Ascending aorta (tissue), 2 donors: ENCODE measurements around the gene UMAD1. TPM values are rescaled to one million over a fixed set of nuclear protein-coding genes. Genes with fewer than 3 reads are reported as not detected.

ENCODE experiments used
- DNase-seq, 2 donors: peaks; one replicate each; pipeline ENCODE4 v3.0.0-alpha.2; 2019; ENCODE audit warnings: low spot score in 2 of 2
- H3K27ac ChIP-seq, 2 donors: fragments of 200-600 bp; sonication (generic); one replicate each; pipeline ENCODE4 v1.5.1; 2016 to 2017; ENCODE audit warnings: mild to moderate bottlenecking in 1 of 2
- H3K27me3 ChIP-seq: fragments of 200-600 bp; sonication (generic); one replicate; pipeline ENCODE4 v1.5.1; 2017
- H3K36me3 ChIP-seq, 2 donors: fragments of 200-600 bp; sonication (generic); one replicate each; pipeline ENCODE4 v1.5.1; 2016
- H3K4me1 ChIP-seq, 2 donors: fragments of 200-600 bp; sonication (generic); one replicate each; pipeline ENCODE4 v1.5.1; 2016 to 2017; ENCODE audit warnings: mild to moderate bottlenecking in 1 of 2
- H3K4me3 ChIP-seq, 2 donors: fragments of 200-600 bp; sonication (generic); one replicate each; pipeline ENCODE4 v1.5.1; 2016 to 2017; ENCODE audit warnings: mild to moderate bottlenecking in 1 of 2
- H3K9me3 ChIP-seq, 2 donors: fragments of 200-600 bp; sonication (generic); one replicate each; pipeline ENCODE4 v1.5.1; 2016
- intact Hi-C: fragments of 100-400 bp; cut with DNase I; formaldehyde crosslinking; loops from one replicate; pipeline ENCODE4 v1.15.1; 2023
- total RNA-seq: library from RNA; depleted of rRNA; stranded (reverse); fragments of >200 nt; gene quantifications from one replicate; pipeline ENCODE4 v1.1.0, GENCODE V29; 2016
- TF ChIP-seq, protein P1 (sequence below), 3 experiments: fragments of 200-600 bp in 2 of 3; fragments of 450-650 bp in 1 of 3; sonication (generic) in 2 of 3; IDR thresholded peaks; one replicate each; pipeline ENCODE4 v1.5.1; 2016 to 2019; ENCODE audit warnings: antibody characterized with exemption in 3 of 3, mild to moderate bottlenecking in 1 of 3, moderate library complexity in 1 of 3

Gene UMAD1
- total RNA-seq, 1 donor from 2014 or later: 17.7 TPM

DNA sequence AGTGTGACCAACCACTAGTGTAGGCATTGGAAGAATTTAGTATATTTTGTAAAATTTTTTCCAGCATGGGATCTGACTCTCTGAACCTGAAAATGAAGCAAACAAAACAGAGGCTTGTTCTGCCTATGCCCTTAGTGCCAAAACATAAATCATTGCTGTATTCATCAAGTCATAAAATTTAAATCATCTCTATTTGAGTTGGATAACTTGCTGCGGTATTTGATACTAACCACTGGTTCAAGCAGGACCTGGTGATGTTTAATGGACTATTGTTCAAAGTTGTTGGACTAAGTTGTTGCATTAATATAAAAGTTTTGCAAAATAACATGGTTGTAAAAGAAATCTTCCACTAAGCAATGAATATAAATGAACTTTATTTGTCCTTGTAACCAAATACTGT lies 97.6 kb downstream of the UMAD1 start:
- Histone ChIP-seq H3K4me1 (peaks cover 0 to 6% of the 10 kb centered on the region in 2 donors), H3K27ac (no peak overlapping the region), H3K9me3 (no peaks in the 10 kb centered on the region), H3K4me3 (no peak overlapping the region), H3K36me3 (no peaks in the 10 kb centered on the region), H3K27me3 (no peaks in the 10 kb centered on the region)
- TF ChIP-seq, protein P1, sequence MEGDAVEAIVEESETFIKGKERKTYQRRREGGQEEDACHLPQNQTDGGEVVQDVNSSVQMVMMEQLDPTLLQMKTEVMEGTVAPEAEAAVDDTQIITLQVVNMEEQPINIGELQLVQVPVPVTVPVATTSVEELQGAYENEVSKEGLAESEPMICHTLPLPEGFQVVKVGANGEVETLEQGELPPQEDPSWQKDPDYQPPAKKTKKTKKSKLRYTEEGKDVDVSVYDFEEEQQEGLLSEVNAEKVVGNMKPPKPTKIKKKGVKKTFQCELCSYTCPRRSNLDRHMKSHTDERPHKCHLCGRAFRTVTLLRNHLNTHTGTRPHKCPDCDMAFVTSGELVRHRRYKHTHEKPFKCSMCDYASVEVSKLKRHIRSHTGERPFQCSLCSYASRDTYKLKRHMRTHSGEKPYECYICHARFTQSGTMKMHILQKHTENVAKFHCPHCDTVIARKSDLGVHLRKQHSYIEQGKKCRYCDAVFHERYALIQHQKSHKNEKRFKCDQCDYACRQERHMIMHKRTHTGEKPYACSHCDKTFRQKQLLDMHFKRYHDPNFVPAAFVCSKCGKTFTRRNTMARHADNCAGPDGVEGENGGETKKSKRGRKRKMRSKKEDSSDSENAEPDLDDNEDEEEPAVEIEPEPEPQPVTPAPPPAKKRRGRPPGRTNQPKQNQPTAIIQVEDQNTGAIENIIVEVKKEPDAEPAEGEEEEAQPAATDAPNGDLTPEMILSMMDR (IDR thresholded peaks at IDR 0.05): no peak
- intact Hi-C loops: no loop called here
- DNase-seq: no peak

DNA sequence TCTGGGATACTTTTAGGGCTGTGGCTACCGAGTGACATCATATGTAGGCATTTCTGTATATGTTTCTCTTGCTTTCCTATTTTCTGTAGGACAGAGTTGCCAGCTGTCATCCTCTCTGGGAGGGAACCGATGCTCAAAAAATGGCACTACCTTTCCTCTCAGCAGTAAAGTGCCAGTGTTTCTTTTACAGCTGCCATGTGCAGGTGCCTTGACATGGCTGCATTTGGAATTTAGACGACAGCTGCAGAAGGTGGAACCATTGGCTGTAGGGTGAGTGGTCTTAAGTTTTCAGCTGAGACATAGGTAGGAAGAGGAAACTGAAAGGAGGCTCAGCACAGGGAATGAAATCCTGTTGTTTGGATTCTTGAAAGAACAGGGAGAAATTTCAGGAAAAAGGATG lies 98.1 kb downstream of the UMAD1 start:
- TF ChIP-seq, protein P1 (IDR thresholded peaks at IDR 0.05): no peak
- intact Hi-C loops: no loop called here
- no peak for DNase-seq
- H3K27me3 ChIP-seq: no peaks in the 10 kb centered on the region
- H3K36me3 ChIP-seq: no peaks in the 10 kb centered on the region
- H3K27ac ChIP-seq: no peak overlapping the region
- H3K4me1 ChIP-seq: peaks cover 0 to 6% of the 10 kb centered on the region in 2 donors
- no peaks in the 10 kb centered on the region for H3K9me3 ChIP-seq
- H3K4me3 ChIP-seq: no peak overlapping the region

GRCh38 chr7:7739204-7740036 lies 98.9 kb downstream of the UMAD1 start:
- Histone ChIP-seq H3K27ac (no peak overlapping the region), H3K4me3 (no peak overlapping the region), H3K36me3 (no peaks in the 10 kb centered on the region), H3K4me1 (peaks cover 0 to 6% of the 10 kb centered on the region in 2 donors), H3K27me3 (no peaks in the 10 kb centered on the region), H3K9me3 (no peaks in the 10 kb centered on the region)
- intact Hi-C loops: no loop called here
- TF ChIP-seq, protein P1 (IDR thresholded peaks at IDR 0.05): no peak
- DNase-seq: no peak

DNA sequence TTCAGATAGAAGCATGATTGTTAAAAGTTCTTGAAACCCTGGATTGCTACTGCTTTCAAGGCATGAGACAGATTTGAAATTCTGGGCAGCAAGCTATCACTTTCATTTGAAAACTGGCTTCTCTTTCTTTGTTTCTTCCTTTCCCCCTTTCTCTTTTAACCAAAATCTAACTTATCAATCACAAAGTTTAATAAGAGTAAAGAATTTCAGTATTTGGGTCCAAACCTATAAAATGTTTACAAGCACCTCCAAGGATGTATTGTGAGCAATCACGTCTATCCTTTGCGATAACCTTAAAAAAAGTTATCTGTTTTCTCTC lies 99.4 kb downstream of the UMAD1 start:
- no peaks in the 10 kb centered on the region for H3K27me3 ChIP-seq
- H3K36me3 ChIP-seq: no peaks in the 10 kb centered on the region
- no peak for DNase-seq
- no peak overlapping the region for H3K27ac ChIP-seq
- peaks cover 0 to 6% of the 10 kb centered on the region in 2 donors for H3K4me1 ChIP-seq
- TF ChIP-seq, protein P1 (IDR thresholded peaks at IDR 0.05): no peak
- H3K9me3 ChIP-seq: no peaks in the 10 kb centered on the region
- no peak overlapping the region for H3K4me3 ChIP-seq
- intact Hi-C loops: no loop called here

GRCh38 chr7:7742223-7742622 lies 101.7 kb downstream of the UMAD1 start:
- intact Hi-C loops: no loop called here
- Histone ChIP-seq H3K27ac (no peak overlapping the region), H3K4me3 (no peak overlapping the region), H3K36me3 (no peaks in the 10 kb centered on the region), H3K9me3 (no peaks in the 10 kb centered on the region), H3K27me3 (no peaks in the 10 kb centered on the region), H3K4me1 (peaks cover 0 to 6% of the 10 kb centered on the region in 2 donors)
- DNase-seq: no peak
- TF ChIP-seq, protein P1 (IDR thresholded peaks at IDR 0.05): no peak
